ENCODE results near the gene CGN. TPM values are rescaled to one million over a fixed set of nuclear protein-coding genes. Genes with fewer than 3 reads are reported as not detected.

CGN gene
- total RNA-seq, 1 donor from 2014 or later, result not detected

MicroRNAs encoded within 50 kb of the gene (microRNA counts, 767-probe panel; counts per million panel counts)
- microRNA hsa-miR-554, result not detected

Small RNA genes within 50 kb of the gene (microRNA-seq; reads per million reads assigned to microRNA genes)
- gene MIR554, result not detected

Other genes with a start within 250 kb of the CGN start
- gene ZNF687, start 229.1 kb upstream of the CGN start, total RNA-seq, result 17.3 and 21.5 TPM in 2 replicates
- 52.4 and 59.5 TPM in 2 replicates for gene PI4KB, start 184.0 kb upstream of the CGN start, total RNA-seq
- 30.6 and 46.4 TPM in 2 replicates for gene RFX5, start 164.1 kb upstream of the CGN start, total RNA-seq
- 9.5 and 15.7 TPM in 2 replicates for gene SELENBP1, start 138.7 kb upstream of the CGN start, total RNA-seq
- 241 and 277 TPM in 2 replicates for gene PSMB4, start 111.8 kb upstream of the CGN start, total RNA-seq
- gene POGZ, start 51.9 kb upstream of the CGN start, total RNA-seq, result 29.4 and 33.7 TPM in 2 replicates
- gene TUFT1, start 28.9 kb downstream of the CGN start, total RNA-seq, result 31.4 and 45.5 TPM in 2 replicates
- gene SNX27, start 100.7 kb downstream of the CGN start, total RNA-seq, result 27.9 and 29.6 TPM in 2 replicates
- gene CELF3, start 205.4 kb downstream of the CGN start, total RNA-seq, result not detected in 2 replicates
- gene RIIAD1, start 210.1 kb downstream of the CGN start, total RNA-seq, result not detected in 2 replicates

Measured in myocyte (in vitro differentiated cells).